ENCODE measurements around the gene ALDH1A1. TPM values are rescaled to one million over a fixed set of nuclear protein-coding genes. Genes with fewer than 3 reads are reported as not detected.

The ALDH1A1 gene
- total RNA-seq, 1 experiment from 2014 or later, result 17.7 TPM

DNA sequence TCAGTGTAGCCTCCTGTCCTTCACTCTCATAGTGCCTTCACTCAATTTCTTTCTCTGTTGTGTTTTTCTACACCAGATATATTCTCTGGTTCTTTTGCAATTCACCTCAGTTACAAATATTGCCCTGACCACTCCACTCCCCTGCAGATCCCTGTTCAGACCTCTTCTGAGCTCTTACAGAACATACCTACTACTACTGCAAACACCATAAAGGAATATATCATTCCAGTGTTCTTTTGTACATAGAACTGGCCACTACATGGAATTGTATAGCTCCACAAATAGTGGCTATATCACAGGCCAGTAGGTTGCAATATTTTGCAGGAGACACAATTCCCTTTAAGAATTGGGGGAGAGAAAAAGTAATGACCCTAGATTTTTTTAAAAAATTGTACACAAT, 21.0 kb downstream of the ALDH1A1 start:
- H3K9me3 Mint-ChIP-seq (ENCODE audit: low read depth, unreplicated experiment), result no peaks in the 10 kb centered on the region
- H3K27ac Mint-ChIP-seq (ENCODE audit: unreplicated experiment), result no peak overlapping the region
- intact Hi-C loops (cut with micrococcal nuclease; ENCODE audit: unreplicated experiment), result no loop called here
- H3K27me3 Mint-ChIP-seq (ENCODE audit: unreplicated experiment), result no peaks in the 10 kb centered on the region
- no peak for DNase-seq
- BruUV-seq (replicated peaks), result no TSS peak
- TF ChIP-seq, protein P1, sequence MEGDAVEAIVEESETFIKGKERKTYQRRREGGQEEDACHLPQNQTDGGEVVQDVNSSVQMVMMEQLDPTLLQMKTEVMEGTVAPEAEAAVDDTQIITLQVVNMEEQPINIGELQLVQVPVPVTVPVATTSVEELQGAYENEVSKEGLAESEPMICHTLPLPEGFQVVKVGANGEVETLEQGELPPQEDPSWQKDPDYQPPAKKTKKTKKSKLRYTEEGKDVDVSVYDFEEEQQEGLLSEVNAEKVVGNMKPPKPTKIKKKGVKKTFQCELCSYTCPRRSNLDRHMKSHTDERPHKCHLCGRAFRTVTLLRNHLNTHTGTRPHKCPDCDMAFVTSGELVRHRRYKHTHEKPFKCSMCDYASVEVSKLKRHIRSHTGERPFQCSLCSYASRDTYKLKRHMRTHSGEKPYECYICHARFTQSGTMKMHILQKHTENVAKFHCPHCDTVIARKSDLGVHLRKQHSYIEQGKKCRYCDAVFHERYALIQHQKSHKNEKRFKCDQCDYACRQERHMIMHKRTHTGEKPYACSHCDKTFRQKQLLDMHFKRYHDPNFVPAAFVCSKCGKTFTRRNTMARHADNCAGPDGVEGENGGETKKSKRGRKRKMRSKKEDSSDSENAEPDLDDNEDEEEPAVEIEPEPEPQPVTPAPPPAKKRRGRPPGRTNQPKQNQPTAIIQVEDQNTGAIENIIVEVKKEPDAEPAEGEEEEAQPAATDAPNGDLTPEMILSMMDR (IDR thresholded peaks at IDR 0.05; ENCODE audit: unreplicated experiment), result no peak
- no peak overlapping the region for H3K4me3 Mint-ChIP-seq (ENCODE audit: low read depth, unreplicated experiment)
- CTCF ChIA-PET, result no interaction called here
- no peaks in the 10 kb centered on the region for H3K36me3 Mint-ChIP-seq (ENCODE audit: insufficient read depth, unreplicated experiment)
- peaks cover 10% of the 10 kb centered on the region for H3K4me1 Mint-ChIP-seq (ENCODE audit: low read depth, unreplicated experiment)

DNA sequence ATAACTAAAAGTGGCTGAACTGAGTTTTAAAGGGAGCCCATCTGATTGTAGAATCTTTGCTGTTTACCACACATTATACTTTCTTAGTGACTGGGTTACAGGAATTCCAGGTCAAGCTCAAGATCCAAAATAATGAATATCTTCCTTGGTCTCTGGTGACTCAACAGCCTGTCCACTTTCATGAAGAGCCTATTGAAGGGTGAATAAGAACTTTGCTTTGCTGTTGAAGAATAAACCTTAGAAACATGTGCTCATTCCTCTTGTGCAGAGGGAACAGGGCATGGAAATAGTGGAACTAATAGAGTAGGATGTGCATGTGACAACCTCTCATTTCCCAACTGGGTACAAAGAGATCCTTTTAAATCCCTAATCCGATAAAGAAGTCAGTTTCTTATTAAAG, 21.4 kb downstream of the ALDH1A1 start:
- H3K9me3 Mint-ChIP-seq (ENCODE audit: low read depth, unreplicated experiment), result no peaks in the 10 kb centered on the region
- BruUV-seq (replicated peaks), result no TSS peak
- no peak overlapping the region for H3K27ac Mint-ChIP-seq (ENCODE audit: unreplicated experiment)
- H3K4me1 Mint-ChIP-seq (ENCODE audit: low read depth, unreplicated experiment), result peaks cover 10% of the 10 kb centered on the region
- no peak for DNase-seq
- intact Hi-C loops (cut with micrococcal nuclease; ENCODE audit: unreplicated experiment), result no loop called here
- H3K27me3 Mint-ChIP-seq (ENCODE audit: unreplicated experiment), result no peaks in the 10 kb centered on the region
- TF ChIP-seq, protein P1 (IDR thresholded peaks at IDR 0.05; ENCODE audit: unreplicated experiment), result no peak
- CTCF ChIA-PET, result no interaction called here
- no peak overlapping the region for H3K4me3 Mint-ChIP-seq (ENCODE audit: low read depth, unreplicated experiment)
- H3K36me3 Mint-ChIP-seq (ENCODE audit: insufficient read depth, unreplicated experiment), result no peaks in the 10 kb centered on the region

DNA sequence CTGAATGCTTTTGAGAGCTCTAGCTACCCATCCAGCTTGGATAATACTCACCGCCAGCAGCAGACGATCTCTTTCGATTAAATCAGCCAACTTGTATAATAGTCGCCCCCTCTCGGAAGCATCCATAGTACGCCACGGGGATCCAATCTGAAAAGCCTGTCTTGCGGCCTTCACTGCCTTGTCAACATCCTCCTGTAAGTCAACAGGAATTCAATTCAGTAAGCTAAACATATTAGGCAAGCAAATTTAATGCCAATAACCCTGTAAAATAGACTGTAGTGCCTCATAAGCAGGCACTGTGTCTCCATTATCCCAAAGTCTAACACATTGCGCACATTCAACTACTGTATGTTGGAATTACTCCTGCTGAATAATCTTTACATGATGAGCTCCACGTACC, 22.0 kb downstream of the ALDH1A1 start:
- Mint-ChIP-seq H3K27ac (ENCODE audit: unreplicated experiment) (no peak overlapping the region), H3K4me3 (ENCODE audit: low read depth, unreplicated experiment) (no peak overlapping the region), H3K27me3 (ENCODE audit: unreplicated experiment) (no peaks in the 10 kb centered on the region), H3K4me1 (ENCODE audit: low read depth, unreplicated experiment) (peaks cover 10% of the 10 kb centered on the region), H3K9me3 (ENCODE audit: low read depth, unreplicated experiment) (no peaks in the 10 kb centered on the region), H3K36me3 (ENCODE audit: insufficient read depth, unreplicated experiment) (no peaks in the 10 kb centered on the region)
- CTCF ChIA-PET, result no interaction called here
- no TSS peak for BruUV-seq (replicated peaks)
- TF ChIP-seq, protein P1 (IDR thresholded peaks at IDR 0.05; ENCODE audit: unreplicated experiment), result no peak
- DNase-seq, result no peak
- intact Hi-C loops (cut with micrococcal nuclease; ENCODE audit: unreplicated experiment), result no loop called here

DNA sequence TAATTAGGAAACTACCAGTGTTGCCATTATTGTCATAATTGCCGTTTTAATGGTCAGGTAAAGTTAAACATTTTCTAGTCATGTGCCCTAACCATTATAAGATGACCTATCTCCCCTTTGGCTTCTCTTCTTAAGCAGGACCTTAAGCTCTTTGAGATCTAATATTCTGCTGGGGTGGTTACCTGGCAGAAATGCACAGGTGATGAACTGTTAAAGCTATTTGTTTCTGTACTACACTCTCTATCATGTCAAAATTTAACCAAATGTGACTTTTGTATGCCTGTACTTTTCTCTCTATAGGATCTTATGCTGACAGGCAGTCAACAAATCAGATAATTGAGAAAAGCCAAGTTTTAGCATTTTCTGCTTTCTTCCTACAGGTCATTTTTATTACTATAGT, 23.3 kb downstream of the ALDH1A1 start:
- Mint-ChIP-seq H3K4me3 (ENCODE audit: low read depth, unreplicated experiment) (no peak overlapping the region), H3K27me3 (ENCODE audit: unreplicated experiment) (no peaks in the 10 kb centered on the region), H3K36me3 (ENCODE audit: insufficient read depth, unreplicated experiment) (peaks cover 5% of the 10 kb centered on the region), H3K4me1 (ENCODE audit: low read depth, unreplicated experiment) (peaks cover 7% of the 10 kb centered on the region), H3K9me3 (ENCODE audit: low read depth, unreplicated experiment) (no peaks in the 10 kb centered on the region), H3K27ac (ENCODE audit: unreplicated experiment) (no peak overlapping the region)
- DNase-seq, result no peak
- BruUV-seq (replicated peaks), result no TSS peak
- intact Hi-C loops (cut with micrococcal nuclease; ENCODE audit: unreplicated experiment), result no loop called here
- TF ChIP-seq, protein P1 (IDR thresholded peaks at IDR 0.05; ENCODE audit: unreplicated experiment), result no peak
- CTCF ChIA-PET, result no interaction called here
